ENCODE measurements around the gene RAP1B.

DNA sequence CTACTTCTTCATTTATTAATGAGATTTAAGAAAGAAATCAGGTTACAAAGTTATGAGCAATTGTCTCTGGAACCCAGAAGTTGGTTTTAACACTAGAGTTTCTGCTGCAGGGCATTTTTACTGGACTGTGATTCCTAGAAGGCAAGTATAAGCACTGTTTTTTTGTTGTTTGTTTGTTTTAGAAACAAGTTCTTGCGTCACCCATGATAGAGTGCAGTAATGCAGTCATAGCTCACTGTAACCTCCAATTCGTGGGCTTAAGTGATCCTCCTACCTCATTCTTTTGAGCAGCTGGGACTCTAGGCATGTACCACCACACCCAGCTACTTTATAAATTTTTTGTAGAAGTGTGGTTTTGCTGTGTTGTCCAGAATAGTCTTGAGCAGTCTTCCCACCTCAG lies 25.6 kb downstream of the RAP1B start:
- no peak for TF ChIP-seq SP2 (CRISPR knock-in tag; IDR thresholded peaks at IDR 0.05)
- TF ChIP-seq, protein P1, sequence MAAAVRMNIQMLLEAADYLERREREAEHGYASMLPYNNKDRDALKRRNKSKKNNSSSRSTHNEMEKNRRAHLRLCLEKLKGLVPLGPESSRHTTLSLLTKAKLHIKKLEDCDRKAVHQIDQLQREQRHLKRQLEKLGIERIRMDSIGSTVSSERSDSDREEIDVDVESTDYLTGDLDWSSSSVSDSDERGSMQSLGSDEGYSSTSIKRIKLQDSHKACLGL (CRISPR knock-in tag; IDR thresholded peaks at IDR 0.05) = no peak

Data from HepG2 (cell line).